IPS-15b (cell line): ENCODE measurements around the gene KAT2B.
"Not testable (repeated sequence)": the region's sequence is repeated elsewhere in the genome, so short reads cannot be mapped to it uniquely, and the experiment has no call there.

Experiments
- H3K27me3 ChIP-seq: one replicate; pipeline ENCODE4 v1.6.1; 2013; ENCODE audit warnings: low read length; ENCODE audit not compliant: control insufficient read depth, insufficient read depth
- H3K36me3 ChIP-seq: one replicate; pipeline ENCODE4 v1.6.1; 2013; ENCODE audit warnings: low read length; ENCODE audit not compliant: control insufficient read depth, insufficient read depth
- H3K4me1 ChIP-seq: one replicate; pipeline ENCODE4 v1.6.1; 2013; ENCODE audit warnings: mild to moderate bottlenecking, low read length; ENCODE audit not compliant: control insufficient read depth, insufficient read depth
- H3K4me3 ChIP-seq: one replicate; pipeline ENCODE4 v1.5.1; 2013; ENCODE audit warnings: low read depth, low read length
- H3K9ac ChIP-seq: one replicate; pipeline ENCODE4 v1.6.1; 2013; ENCODE audit warnings: low read depth, mild to moderate bottlenecking, low read length
- H3K9me3 ChIP-seq: one replicate; pipeline ENCODE4 v1.6.1; 2013; ENCODE audit warnings: mild to moderate bottlenecking, low read length; ENCODE audit not compliant: control insufficient read depth, insufficient read depth

The KAT2B gene

GRCh38 chr3:20043396-20043795 is 3.1 kb downstream of the KAT2B start:
- no peak overlapping the region for H3K9ac ChIP-seq
- H3K9me3 ChIP-seq = no peaks in the 10 kb centered on the region
- H3K36me3 ChIP-seq = no peaks in the 10 kb centered on the region
- peaks cover 19% of the 10 kb centered on the region for H3K27me3 ChIP-seq
- H3K4me1 ChIP-seq = no peaks in the 10 kb centered on the region
- H3K4me3 ChIP-seq = no peak overlapping the region

GRCh38 chr3:20043825-20044224 is 3.6 kb downstream of the KAT2B start:
- H3K4me3 ChIP-seq = no peak overlapping the region
- H3K36me3 ChIP-seq = no peaks in the 10 kb centered on the region
- no peaks in the 10 kb centered on the region for H3K9me3 ChIP-seq
- peaks cover 15% of the 10 kb centered on the region for H3K27me3 ChIP-seq
- no peak overlapping the region for H3K9ac ChIP-seq
- no peaks in the 10 kb centered on the region for H3K4me1 ChIP-seq

GRCh38 chr3:20045141-20045540 is 4.9 kb downstream of the KAT2B start:
- peaks cover 12% of the 10 kb centered on the region for H3K27me3 ChIP-seq
- not testable (repeated sequence) for H3K4me3 ChIP-seq, H3K4me1 ChIP-seq, H3K9ac ChIP-seq, H3K36me3 ChIP-seq, H3K9me3 ChIP-seq

- Histone ChIP-seq H3K4me1 (no peaks in the 10 kb centered on the region), H3K4me3 (no peak overlapping the region), H3K36me3 (no peaks in the 10 kb centered on the region), H3K9ac (no peak overlapping the region), H3K9me3 (no peaks in the 10 kb centered on the region), H3K27me3 (peaks cover 9% of the 10 kb centered on the region)
Observed at GRCh38 chr3:20046556-20046955, 6.3 kb downstream of the KAT2B start.

GRCh38 chr3:20047341-20047779 is 7.1 kb downstream of the KAT2B start:
- Histone ChIP-seq H3K4me3 (no peak overlapping the region), H3K9ac (no peak overlapping the region)

GRCh38 chr3:20047976-20048883 is 8.0 kb downstream of the KAT2B start:
- H3K9me3 ChIP-seq = no peaks in the 10 kb centered on the region
- no peaks in the 10 kb centered on the region for H3K36me3 ChIP-seq
- no peaks in the 10 kb centered on the region for H3K4me1 ChIP-seq
- no peak overlapping the region for H3K9ac ChIP-seq
- no peaks in the 10 kb centered on the region for H3K27me3 ChIP-seq
- H3K4me3 ChIP-seq = no peak overlapping the region

More at GRCh38 chr3:20047341-20047779, 7.1 kb downstream of the KAT2B start:
- Histone ChIP-seq H3K4me1 (no peaks in the 10 kb centered on the region), H3K9me3 (no peaks in the 10 kb centered on the region), H3K27me3 (peaks cover under 1% of the 10 kb centered on the region), H3K36me3 (no peaks in the 10 kb centered on the region)

- H3K4me1 ChIP-seq = no peaks in the 10 kb centered on the region
- no peak overlapping the region for H3K4me3 ChIP-seq
- no peaks in the 10 kb centered on the region for H3K36me3 ChIP-seq
- H3K9ac ChIP-seq = no peak overlapping the region
- no peaks in the 10 kb centered on the region for H3K9me3 ChIP-seq
- H3K27me3 ChIP-seq = no peaks in the 10 kb centered on the region
Observed at GRCh38 chr3:20051123-20051806, 11.0 kb downstream of the KAT2B start.

- Histone ChIP-seq H3K9ac (no peak overlapping the region), H3K4me3 (no peak overlapping the region), H3K36me3 (no peaks in the 10 kb centered on the region), H3K27me3 (no peaks in the 10 kb centered on the region), H3K9me3 (no peaks in the 10 kb centered on the region), H3K4me1 (no peaks in the 10 kb centered on the region)
Observed at GRCh38 chr3:20052851-20053250, 12.6 kb downstream of the KAT2B start.

GRCh38 chr3:20054549-20054987 is 14.3 kb downstream of the KAT2B start:
- H3K9me3 ChIP-seq = no peaks in the 10 kb centered on the region
- no peaks in the 10 kb centered on the region for H3K27me3 ChIP-seq
- H3K4me3 ChIP-seq = no peak overlapping the region
- H3K9ac ChIP-seq = no peak overlapping the region
- H3K4me1 ChIP-seq = no peaks in the 10 kb centered on the region
- no peaks in the 10 kb centered on the region for H3K36me3 ChIP-seq

GRCh38 chr3:20055020-20055775 is 15.0 kb downstream of the KAT2B start:
- Histone ChIP-seq H3K4me3 (no peak overlapping the region), H3K4me1 (no peaks in the 10 kb centered on the region), H3K9me3 (no peaks in the 10 kb centered on the region), H3K27me3 (no peaks in the 10 kb centered on the region), H3K9ac (no peak overlapping the region), H3K36me3 (no peaks in the 10 kb centered on the region)

- Histone ChIP-seq H3K4me1 (no peaks in the 10 kb centered on the region), H3K9me3 (no peaks in the 10 kb centered on the region), H3K27me3 (no peaks in the 10 kb centered on the region), H3K4me3 (no peak overlapping the region), H3K9ac (no peak overlapping the region), H3K36me3 (no peaks in the 10 kb centered on the region)
Observed at GRCh38 chr3:20055842-20056241, 15.6 kb downstream of the KAT2B start.
